Activated CD4-positive, alpha-beta T cell treated with anti-CD3 and anti-CD28 coated beads for 4 hours (primary cell): ENCODE data around the gene ABAT.
"Not testable (repeated sequence)": the region's sequence is repeated elsewhere in the genome, so short reads cannot be mapped to it uniquely, and the experiment has no call there.

Experiments
- DNase-seq, 2 donors: peaks; one replicate each; pipeline ENCODE4 v3.0.0-alpha.2; 2020

The ABAT gene

DNA sequence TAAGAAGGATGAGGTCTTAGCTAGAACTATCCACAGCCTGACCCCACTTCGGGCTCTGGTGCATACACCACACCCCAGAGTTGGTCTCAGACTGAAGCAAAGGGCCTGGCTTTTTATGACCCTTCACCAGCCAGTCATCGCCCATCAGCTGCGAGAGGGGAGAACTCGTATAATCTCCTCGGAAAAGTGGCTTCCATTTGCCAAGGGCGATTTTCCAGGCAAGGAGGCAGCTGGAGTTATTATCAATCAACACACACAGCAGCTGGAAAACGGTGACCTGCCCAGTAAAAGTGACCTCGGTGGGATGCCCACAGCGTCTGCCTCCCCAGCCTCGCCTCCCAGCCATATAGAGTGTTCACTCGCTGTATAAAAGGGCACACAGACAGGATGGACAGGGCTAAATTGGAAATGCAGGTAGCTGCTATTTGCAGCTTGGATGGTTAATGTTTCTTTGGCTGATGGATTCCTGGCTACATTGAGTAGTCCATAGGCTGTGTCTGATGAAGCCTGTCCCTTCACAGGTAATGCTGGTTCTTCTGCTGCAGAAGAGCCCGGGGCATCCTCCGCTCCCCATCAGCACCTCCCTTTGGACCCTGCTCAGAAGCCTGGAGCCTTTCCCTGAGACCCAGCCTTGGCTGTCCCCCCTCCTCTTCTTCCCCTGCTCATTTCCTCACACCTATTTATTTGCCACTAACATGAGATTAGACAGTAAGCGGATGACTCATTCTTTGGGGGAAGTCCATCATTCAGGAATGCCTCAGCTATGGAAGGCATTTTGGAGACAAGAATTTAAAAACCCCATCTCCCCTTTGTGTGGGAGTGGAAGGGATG lies 77.3 kb downstream of the ABAT start:
- DNase-seq: no peak

DNA sequence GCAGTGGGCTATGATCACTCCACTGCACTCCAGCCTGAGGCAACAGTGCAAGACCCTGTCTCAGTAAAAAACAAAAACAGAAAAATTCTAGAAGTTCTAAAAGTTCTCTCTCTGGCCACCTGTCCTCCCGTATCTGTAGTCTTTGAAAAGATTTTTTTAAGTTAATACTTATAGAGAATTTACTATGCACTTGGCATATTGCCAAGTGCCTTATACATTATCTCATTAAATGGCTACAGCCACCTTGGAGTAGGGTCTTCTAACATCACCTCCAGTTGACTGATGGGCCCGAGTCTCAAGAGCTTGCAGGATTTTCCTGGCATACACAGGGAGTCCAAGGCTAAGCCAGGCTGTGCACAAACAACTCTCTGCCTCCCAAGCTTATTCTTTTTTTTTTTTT lies 78.3 kb downstream of the ABAT start:
- DNase-seq: no peak

DNA sequence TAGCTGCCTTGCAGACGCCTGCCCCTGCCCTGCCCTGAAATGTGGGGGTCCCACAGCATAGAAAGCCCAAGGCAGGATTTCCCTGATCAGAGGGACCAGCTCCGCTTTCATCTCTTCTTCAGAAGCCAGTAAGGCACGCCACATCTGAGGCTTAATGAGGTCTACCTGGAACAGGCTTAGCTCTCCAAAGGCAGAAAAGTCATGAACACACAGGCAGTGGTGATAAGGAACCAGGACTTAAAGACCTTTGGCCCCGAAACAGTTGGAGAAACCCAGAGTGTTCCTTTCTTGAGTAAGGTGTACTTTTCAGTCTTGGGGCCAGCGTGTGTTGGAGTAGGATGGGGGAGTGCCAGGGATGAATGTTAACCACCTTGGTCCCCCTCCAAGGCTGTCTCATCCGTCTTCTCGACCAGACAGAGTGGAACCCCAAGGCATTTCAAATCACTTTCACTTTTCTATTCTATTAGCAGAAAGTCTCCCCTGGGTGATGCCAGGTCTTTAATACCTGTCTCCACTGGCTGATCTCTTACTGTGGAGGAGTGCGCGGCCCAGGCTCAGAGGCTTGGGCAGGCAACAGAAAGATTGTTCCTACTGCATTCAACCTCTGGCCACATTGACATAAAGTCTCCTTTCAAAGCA lies 79.1 kb downstream of the ABAT start:
- DNase-seq: no peak

DNA sequence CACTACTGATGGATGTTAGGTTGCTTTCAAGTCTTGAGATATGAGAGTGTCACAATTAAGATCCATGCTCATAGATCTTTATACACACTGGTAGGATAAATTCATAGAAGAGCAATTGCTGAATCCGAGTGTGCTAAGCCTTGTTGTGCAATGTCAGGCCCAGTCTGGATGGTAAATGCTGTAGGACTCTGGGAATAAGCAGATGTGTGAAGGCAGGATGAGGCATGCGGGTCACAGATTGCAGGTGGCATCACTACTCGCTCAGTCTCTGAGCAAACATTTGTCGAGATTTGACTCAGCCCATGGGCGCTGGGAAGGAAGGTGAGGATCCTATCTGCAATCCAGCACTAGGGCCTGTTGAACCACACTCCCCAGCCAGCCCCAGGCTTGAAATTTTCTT lies 82.3 kb downstream of the ABAT start:
- DNase-seq: no peak

DNA sequence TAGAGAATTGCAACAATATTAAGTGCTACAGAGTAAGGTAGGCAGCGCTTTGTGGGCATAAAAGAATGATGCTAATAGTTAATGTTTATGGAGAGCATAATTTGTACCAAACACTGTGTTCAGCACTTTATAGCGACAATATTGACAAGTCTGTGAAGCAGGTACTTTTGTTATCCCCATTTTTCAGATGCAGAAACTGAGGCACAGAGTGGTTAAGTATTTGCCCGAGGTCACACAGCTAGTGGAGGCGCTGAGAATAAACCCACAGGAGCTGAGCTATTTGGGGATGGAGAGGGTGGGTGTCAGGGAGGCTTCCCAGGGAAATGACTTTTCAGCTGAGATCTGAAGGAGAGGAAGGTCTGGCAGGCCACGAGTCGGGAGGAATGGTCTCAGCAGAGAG lies 83.6 kb downstream of the ABAT start:
- no peak for DNase-seq

DNA sequence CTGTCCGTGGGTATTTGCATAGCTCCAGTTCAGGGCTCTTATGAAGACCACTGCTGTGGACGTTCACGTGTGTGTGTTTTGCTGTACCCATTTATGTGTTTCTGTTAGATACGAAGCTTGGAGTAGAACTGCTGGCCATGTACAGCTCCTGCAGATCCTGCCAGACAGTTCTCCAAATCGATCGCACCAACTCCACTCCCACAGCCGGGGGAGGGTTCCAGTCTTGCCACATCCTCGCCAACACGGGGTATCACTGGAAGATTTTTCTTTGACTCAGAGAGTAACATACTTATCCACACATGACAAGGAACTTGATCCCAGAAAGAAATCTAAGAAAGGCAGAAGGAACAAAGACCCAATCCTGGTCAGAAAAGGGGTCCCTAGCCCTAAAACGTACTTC lies 85.6 kb downstream of the ABAT start:
- DNase-seq: no peak

DNA sequence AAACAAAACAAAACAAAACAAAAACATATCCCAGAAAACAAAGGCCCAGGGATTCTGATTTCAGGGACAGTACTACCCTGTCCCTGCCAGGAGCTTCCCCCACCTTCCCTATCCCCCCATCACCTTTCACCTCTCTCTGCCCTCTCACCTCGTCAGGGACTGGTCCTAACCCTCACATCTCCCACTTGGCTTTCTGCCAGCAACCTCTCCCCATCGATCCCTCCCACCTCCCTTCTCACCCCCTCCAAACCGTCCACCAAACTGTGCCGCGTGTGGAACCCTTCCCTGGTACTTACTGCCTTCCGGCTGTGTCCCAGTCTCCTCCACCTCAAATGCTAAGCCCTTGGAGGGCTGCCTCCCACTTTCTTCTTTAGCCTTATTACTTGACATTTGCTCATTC lies 86.7 kb downstream of the ABAT start:
- no peak for DNase-seq

DNA sequence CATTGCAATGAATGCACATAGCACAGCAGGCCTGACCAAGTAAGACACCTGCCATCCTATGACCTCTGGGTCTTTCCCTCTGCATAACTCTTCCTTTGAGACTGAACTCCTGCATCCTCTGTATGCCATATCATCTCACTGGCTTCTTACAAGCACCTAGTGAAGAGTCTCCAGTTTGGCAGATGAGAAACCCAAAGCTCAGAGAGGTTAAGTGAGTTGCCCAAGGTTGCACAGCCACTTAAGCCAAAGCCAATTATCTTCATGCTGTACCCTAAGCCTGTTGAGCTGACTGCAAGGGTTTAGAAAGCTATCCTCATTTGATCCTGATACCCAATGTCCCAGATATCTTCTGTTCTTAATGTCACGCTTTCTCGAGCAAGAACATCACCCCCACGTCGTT lies 87.8 kb downstream of the ABAT start:
- no peak for DNase-seq

DNA sequence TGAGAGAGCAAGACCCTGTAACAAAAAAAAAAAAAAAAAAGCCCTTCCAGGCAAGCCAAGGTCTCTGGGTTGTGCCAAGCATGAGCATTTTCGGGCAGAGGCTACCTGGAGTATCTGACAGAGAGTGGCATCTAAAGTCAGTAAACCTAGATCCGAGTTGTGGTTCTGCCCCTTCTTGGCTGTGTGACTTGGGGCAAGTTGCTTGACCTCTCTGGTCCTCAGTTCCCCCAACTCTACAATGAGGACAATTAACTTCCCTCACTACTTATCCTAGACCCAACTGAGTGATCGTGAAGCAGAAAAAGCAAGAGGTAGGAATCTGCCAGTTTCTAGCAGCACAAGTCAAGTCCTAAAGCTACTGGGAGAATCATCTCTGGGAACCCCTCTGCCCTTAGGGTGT lies 88.7 kb downstream of the ABAT start:
- no peak for DNase-seq

DNA sequence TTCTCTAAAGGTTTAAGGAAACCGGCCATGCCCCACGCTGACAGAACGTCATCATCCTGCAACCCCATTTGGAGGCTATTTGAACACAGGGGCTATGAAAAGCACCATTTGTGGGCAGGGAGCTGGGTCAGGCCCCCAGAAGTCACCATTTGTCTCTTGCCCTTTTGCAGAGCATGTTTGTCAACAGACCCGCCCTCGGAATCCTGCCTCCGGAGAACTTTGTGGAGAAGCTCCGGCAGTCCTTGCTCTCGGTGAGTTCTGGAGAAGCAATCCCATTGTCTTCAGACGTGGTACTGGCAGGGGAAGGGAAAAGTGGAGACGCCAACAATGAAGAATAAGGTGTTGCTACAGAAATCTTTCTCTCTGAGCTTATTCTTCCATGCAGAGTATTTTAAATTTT lies 89.5 kb downstream of the ABAT start:
- no peak for DNase-seq

DNA sequence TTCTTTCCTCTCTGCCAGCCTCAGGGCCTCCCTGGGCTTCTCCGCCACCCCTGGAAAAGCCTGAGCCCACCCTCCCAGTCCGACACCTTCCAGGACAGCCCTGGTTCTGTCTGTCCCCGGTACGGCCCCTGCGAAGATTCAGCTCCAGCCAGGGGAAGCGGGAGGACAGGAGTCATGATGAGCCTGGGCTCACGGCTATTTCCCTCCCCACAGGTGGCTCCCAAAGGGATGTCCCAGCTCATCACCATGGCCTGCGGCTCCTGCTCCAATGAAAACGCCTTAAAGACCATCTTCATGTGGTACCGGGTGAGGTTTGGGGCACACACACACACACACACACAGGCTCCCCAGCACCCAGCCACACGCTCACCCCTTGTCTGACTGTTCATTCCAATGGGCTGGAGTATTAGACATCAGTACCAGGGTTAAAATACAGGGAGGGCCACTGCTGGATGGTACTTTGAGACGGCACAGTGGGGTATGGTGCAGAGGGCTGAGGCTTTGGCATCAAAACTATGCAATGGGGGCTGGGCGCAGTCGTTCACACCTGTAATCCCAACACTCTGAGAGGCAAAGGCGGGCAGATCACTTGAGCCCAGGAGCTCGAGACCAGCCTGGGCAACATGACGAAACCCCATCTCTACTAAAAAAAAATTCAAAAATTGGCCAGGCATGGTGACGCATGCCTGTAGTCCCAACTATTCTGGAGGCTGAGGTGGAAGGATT lies 90.3 kb downstream of the ABAT start:
- no peak for DNase-seq

DNA sequence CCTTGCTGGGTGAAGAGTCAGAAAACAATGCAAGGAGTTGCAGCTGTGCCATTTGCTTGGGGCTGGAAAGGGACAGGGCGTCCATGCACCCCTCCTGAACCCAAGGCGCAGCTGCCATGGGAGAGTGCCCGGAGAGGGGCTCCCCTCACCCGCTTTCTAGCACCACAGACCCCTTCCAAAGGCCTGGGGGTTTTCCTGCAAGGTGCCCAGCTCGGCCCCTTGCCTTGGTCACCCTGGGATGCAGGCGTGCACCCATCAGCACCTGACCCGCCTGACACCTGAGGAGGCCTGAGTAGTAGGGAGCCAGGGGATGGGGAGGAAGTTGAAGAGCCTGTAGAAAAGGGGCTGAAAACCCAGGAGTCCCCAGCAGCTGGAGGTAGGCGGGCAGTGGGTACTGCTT lies 92.8 kb downstream of the ABAT start:
- no peak for DNase-seq

DNA sequence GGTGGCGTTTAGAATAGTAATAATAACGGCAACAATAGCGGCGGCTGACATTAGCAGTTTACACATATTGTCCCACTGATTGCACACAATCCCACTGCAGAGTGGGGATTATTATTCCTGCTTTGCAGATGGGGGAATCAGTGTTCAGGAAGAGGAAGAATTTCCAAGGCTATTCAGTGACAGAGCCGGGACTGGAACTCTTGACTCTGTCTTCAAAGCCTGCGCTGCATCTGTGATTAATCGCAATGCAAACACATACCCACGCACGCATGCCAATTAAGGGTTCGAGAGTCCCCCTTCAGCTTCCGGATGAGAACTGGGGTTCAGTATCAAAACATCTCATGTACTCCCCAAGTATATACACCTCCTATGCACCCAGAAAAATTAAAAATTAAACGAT lies 93.9 kb downstream of the ABAT start:
- no peak for DNase-seq

DNA sequence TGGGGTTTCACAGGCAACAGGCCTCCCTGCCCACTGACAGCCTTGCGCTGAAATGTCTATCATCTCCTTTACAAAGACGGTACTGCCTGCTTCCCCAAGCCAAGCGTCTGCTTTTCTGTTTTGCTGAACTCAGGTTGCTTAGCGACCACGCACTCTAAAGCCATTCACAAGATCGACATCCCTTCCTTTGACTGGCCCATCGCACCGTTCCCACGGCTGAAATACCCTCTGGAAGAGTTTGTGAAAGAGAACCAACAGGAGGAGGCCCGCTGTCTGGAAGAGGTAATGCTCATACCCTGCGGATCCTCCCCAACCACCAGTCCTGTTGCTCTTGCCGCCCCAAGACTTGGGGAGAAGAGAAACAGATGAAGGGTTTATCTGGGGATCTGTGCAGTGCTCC lies 94.3 kb downstream of the ABAT start:
- no peak for DNase-seq

DNA sequence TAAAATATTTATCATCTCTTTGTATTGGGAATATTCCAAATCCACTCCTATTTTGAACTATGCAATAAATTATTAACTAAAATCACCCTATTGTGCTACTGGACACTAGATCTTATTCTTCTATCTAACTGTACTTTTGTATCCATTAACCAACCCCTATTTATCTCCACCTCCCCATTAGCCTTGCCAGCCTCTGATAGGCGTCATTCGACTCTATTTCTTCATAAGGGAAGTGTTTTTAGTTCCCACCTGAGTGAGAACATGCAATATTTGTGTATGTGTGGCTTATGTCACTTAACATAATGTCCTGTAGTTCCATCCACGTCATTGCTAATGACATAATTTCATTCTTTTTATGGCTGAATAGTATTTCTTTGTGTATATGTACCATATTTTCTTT lies 99.1 kb downstream of the ABAT start:
- DNase-seq: no peak

DNA sequence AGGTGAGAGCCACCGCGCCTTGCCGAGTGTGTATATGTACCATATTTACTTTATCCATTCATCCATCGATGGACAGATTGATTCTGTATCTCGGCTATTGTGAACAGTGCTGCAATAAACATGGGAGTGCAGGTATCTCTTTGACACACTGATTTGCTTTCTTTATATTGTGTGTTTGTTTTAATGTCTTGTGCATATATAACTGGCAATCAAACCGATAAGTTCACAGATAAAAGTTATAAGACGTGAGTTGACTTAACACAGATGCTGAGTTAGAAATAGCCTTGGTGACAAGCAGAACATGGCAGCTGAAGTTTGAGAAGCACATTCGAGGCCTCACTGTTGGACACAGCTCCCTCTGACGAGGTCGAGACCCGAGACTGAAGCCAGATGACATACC lies 99.8 kb downstream of the ABAT start:
- DNase-seq: no peak

DNA sequence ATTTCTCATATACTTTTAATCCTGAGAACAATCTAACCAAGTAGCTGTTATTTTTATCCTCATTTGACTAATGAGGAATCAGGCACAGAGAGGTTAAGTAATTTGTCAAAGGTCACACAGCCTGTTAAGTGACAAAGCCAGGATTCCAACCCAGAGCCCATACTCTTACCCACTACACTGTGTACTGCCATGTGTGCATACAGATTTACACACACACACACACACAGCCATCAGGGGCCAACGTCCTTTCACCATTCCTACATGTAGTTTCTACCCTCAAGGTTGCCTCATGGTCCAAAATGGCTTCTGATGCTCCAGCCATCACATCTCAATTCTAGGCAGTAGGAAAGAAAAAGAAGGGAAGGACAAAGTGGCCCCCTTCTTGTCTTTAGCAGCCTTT lies 100.9 kb downstream of the ABAT start:
- DNase-seq: no peak

DNA sequence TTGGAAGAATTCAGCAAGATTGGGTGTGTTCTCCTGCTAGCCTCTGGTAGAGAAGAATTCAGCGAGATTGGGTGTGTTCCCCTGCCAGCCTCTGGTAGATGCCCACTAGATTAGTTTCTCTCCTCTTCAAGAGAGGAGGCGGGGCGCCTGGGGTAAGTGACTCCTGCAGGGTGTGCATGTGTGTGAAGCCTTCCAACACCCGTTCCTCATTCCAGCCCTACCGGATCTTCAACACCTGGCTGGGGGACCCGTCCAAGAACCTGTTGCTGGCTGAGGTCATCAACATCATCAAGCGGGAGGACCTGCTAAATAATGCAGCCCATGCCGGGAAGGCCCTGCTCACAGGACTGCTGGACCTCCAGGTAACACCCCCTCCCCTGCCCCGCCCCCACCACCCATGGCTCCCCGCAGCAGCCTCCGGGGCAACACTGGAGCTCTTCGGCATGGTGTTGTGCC lies 101.7 kb downstream of the ABAT start:
- no peak for DNase-seq

DNA sequence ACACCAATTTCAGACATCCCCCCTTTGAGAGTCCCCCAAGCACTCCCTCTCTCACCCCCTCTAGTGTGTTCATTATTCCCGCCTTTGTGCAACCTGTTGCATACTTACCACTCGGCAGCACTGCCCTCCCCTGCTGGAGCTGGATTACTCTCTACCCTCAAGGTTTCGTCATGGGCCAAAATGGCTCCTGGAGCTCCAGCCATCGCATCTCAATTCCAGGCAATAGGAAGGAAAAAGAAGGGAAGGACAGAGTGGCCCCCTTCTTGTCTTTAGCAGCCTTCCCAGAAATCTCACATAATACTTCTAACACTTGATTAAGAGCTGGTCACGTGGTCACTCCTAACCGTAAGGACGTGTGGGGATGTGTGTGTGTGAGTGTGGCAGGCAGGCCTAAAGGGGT lies 102.8 kb downstream of the ABAT start:
- no peak for DNase-seq

DNA sequence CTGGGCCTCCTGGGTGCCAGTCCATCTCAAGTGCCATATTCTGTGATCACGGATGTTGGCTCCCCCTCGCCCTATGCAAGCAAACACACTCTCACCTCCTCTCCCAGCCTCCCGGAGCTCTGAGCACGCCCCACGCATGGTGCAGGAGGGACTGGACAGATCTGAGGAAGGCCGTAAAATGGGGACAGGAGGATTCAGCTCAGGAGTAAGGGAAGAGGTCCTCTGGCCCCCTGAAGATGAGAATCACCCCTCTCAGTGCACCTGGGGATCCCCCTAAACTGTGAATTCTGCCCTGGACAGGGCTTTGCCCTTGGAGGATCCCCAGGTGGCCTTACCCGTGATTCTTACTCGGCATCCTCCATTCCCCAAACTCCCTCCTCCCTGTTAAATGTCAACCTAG lies 107.4 kb downstream of the ABAT start:
- DNase-seq: no peak

DNA sequence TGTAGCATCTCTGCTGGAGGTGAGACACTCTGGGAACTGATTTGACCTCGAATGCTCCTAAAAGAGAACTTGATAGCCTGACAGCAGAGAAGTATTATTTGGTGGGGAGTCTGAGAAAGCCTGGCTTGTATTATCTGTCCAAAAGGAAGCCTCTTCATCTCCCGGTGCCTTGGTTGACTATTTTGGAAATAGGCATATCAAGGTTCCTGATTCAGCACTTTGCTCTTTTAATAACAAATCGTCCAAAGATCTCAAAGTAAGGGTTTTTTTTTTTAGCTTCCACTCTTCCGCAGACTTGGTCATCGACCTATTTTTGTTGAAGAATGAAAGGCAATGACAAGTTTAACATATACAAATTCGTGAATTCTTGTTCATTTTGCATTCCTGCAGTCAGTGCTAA lies 108.3 kb downstream of the ABAT start:
- no peak for DNase-seq

DNA sequence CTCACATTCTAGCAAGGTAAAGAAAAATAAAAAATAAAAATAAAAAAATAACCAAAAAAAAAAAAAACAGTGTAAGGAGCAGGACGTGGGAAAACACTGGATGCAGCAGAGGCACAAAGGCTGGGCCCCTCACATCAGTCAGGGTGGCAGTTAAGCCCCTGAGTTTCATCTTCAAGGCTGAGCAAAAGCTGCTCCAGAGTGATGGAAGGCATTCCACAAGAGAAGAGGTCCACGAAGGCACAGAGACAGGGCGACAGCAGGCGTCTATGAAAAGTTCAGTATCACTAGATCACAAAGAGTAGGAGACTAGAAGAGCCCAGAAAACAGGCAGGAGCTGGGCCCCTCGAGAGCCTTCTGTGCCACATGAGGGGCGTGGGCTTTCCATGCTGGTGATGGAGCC lies 111.0 kb downstream of the ABAT start:
- no peak for DNase-seq

DNA sequence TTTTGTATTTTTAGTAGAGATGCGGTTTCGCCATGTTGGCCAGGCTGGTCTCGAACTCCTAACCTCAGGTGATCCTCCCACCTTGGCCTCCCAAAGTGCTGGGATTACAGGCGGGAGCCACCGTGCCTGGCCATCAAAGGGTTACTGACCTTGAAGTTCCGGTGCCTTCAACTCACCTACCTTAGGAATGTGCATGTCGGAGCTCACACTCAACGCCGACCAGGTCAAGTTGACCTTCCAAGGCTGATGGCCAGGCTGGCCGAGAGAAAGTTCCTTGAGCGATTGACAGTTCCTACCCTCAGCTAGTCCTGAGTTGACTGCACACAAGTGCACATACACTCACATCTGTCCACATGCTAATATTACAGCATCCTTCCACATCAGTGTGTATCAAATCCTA lies 111.9 kb downstream of the ABAT start:
- DNase-seq: not testable (repeated sequence)

DNA sequence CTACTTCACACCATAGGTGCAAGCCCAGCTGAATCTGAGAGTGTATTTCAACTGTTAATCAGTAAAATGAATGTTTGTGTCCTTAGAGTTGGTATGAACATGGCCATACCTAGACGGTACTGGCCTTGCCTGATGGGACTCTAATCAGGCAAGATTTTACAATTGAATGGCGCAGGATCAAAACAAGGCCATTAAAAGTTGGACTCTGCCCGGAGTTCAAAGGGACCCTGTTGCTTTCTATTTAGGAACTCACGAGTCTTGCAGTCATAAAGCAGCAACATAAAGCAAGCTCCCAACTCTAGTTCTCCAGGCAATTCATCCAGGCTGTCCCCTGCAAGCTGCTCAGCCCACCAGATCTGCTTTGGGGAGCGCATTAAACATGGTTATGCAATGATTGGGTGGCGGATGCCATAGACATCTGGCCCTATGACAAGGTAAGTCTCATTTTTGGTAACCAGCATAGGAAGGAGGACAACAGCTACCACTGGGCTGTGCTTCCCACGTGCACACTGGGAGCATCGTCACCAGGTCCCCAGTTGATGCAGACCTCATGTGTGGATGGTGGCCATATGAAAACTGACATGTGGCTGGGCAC lies 114.3 kb downstream of the ABAT start:
- no peak for DNase-seq
